Esophagus squamous epithelium (tissue), 4 donors: ENCODE data around the gene C22orf31.

Experiments
- CTCF ChIP-seq, 6 experiments: fragments of 450-650 bp in 4 of 6; fragments of 200-600 bp in 2 of 6; sonication (generic) in 2 of 6; IDR thresholded peaks; one replicate each; pipeline ENCODE4 v1.5.1; 2016 to 2019; ENCODE audit warnings: antibody characterized with exemption in 6 of 6, mild to moderate bottlenecking in 4 of 6, moderate library complexity in 4 of 6
- POLR2A ChIP-seq, 4 donors: fragments of 450-650 bp; IDR thresholded peaks; one replicate each; pipeline ENCODE4 v1.6.1; 2017; ENCODE audit warnings: antibody characterized with exemption in 4 of 4, mild to moderate bottlenecking in 4 of 4, moderate library complexity in 3 of 4

- TF ChIP-seq CTCF (IDR thresholded peaks at IDR 0.05) (no peak), POLR2A (IDR thresholded peaks at IDR 0.05) (no peak)
Observed at GRCh38 chr22:29069463-29069862, 7.8 kb upstream of the C22orf31 start.
